HepG2 (cell line): ENCODE data around the gene PLK3. TPM values are rescaled to one million over a fixed set of nuclear protein-coding genes. Genes with fewer than 3 reads are reported as not detected.

ENCODE experiments used
- DMTF1 ChIP-seq: sonication (generic); formaldehyde crosslinking; IDR thresholded peaks from 2 replicates; pipeline ENCODE4 v1.4.0; 2020; ENCODE audit warnings: mild to moderate bottlenecking, missing genetic modification reagents
- DNMT3B ChIP-seq: conservative IDR thresholded peaks from 2 replicates; pipeline ENCODE4 v1.6.1; 2016; ENCODE audit warnings: missing biosample characterization, control low read depth
- GABPA ChIP-seq, 2 experiments: IDR thresholded peaks; 2 replicates each; pipeline ENCODE4 v1.6.1; 2011 to 2016; ENCODE audit warnings: low read depth in 2 of 2, low read length in 1 of 2, missing biosample characterization in 1 of 2, missing genetic modification characterization in 1 of 2
- GMEB2 ChIP-seq: IDR thresholded peaks from 2 replicates; pipeline ENCODE4 v1.6.1; 2016; ENCODE audit warnings: missing biosample characterization, missing genetic modification reagents, low read depth
- IRF1 ChIP-seq: sonication (generic); formaldehyde crosslinking; IDR thresholded peaks from 2 replicates; pipeline ENCODE4 v1.4.0; 2020; ENCODE audit warnings: low read depth, mild to moderate bottlenecking, missing genetic modification reagents
- MAF1 ChIP-seq: sonication (generic); formaldehyde crosslinking; IDR thresholded peaks from 2 replicates; pipeline ENCODE4 v1.5.0; 2020; ENCODE audit warnings: missing genetic modification reagents, borderline replicate concordance
- MIER2 ChIP-seq: IDR thresholded peaks from 2 replicates; pipeline ENCODE4 v1.6.1; 2016; ENCODE audit warnings: missing biosample characterization, missing genetic modification reagents
- NFKB2 ChIP-seq: sonication (generic); formaldehyde crosslinking; IDR thresholded peaks from 2 replicates; pipeline ENCODE4 v1.4.0; 2020; ENCODE audit warnings: missing genetic modification reagents, borderline replicate concordance
- PRPF4 ChIP-seq: fragments of 200-400 bp; formaldehyde crosslinking; IDR thresholded peaks from 2 replicates; pipeline ENCODE4 v1.6.1; 2016; ENCODE audit warnings: low read length, low read depth; ENCODE audit not compliant: poor library complexity, severe bottlenecking
- SAP130 ChIP-seq: IDR thresholded peaks from 2 replicates; pipeline ENCODE4 v1.6.1; 2016; ENCODE audit warnings: low read depth
- SSRP1 ChIP-seq: IDR thresholded peaks from 2 replicates; pipeline ENCODE4 v1.6.1; 2016; ENCODE audit warnings: control low read depth
- TSC22D2 ChIP-seq: sonication (generic); formaldehyde crosslinking; IDR thresholded peaks from 2 replicates; pipeline ENCODE4 v1.5.1; 2020; ENCODE audit warnings: missing genetic modification reagents, mild to moderate bottlenecking, borderline replicate concordance
- YY1 ChIP-seq: IDR thresholded peaks from 2 replicates; pipeline ENCODE4 v1.6.1; 2011; ENCODE audit warnings: low read length, low read depth, moderate library complexity, mild to moderate bottlenecking; ENCODE audit not compliant: insufficient read depth, insufficient replicate concordance
- ZFAT ChIP-seq: sonication (generic); formaldehyde crosslinking; conservative IDR thresholded peaks from 2 replicates; pipeline ENCODE4 v1.8.1; 2023; ENCODE audit warnings: missing genetic modification reagents, inconsistent platforms
- ZNF350 ChIP-seq: sonication (generic); formaldehyde crosslinking; IDR thresholded peaks from 2 replicates; pipeline ENCODE4 v1.4.0; 2020; ENCODE audit warnings: mild to moderate bottlenecking, low read depth, missing genetic modification reagents, borderline replicate concordance
- polyA plus RNA-seq, 8 experiments: library from polyadenylated mRNA; depleted of rRNA in 3 of 8; stranded (reverse) in 7 of 8; unstranded in 1 of 8; fragments of >200 nt; fragmentation: Illumina TruSeq in 4 of 8; extraction: Trizol in 4 of 8; gene quantifications; 2 replicates each; pipeline versions ENCODE4 v1.2.1 to v1.2.3, GENCODE V29; 2011 to 2016; ENCODE audit warnings: low read depth in 4 of 8, missing spikeins in 1 of 8, mixed read lengths in 1 of 8; ENCODE audit not compliant: insufficient read depth in 1 of 8
- total RNA-seq, 5 experiments: library from RNA; depleted of rRNA; stranded (reverse); fragments of >200 nt; fragmentation: Illumina TruSeq; extraction: Trizol; gene quantifications; 2 replicates each; pipeline ENCODE4 v1.2.3, GENCODE V29; 2016; ENCODE audit warnings: low read depth in 1 of 5
- TF ChIP-seq, protein P1 (sequence below): IDR thresholded peaks from 2 replicates; pipeline ENCODE4 v1.6.1; 2016
- TF ChIP-seq, protein P2 (sequence below): sonication (generic); formaldehyde crosslinking; IDR thresholded peaks from 2 replicates; pipeline ENCODE4 v1.4.0; 2020; ENCODE audit warnings: mild to moderate bottlenecking, missing genetic modification reagents

Gene PLK3
- total and polyA plus RNA-seq, 2 of the 13 experiments (the other 11 are each of a cell fraction or from before 2014, with no cell fraction given) = 9.8 to 16.9 TPM

DNA sequence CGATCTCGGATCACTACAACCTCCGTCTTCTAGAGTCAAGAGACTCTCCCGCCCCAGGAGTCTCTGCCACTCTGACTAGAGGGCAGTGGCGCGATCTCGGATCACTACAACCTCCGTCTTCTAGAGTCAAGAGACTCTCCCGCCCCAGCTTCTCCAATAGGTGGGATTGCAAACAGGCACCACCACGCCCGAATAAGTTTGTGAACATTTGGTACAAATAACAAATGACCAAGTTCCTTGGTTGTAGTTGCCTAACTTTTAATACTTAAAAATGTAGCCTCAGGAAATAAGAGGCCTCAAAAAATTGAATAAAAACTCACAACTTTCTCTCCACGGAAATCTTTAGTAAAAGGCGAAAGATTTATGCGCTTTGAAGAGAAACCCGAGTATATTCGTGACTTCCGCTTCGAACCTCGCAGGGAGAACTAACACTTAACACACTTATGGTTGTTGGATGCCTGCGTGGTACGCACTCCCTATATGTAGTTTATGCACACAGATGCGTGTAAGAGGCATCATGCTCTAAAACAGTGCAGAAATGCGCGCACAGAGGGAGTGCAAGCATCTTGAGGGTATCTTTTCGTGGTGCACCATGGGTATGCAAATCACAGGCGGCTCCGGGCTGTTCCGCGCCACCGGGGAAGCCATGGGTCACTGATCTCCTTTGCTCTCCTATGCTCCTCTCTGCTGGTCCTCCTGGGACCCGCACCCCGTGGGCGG, 19.6 kb downstream of the PLK3 start (continued):
- TF ChIP-seq, protein P1, sequence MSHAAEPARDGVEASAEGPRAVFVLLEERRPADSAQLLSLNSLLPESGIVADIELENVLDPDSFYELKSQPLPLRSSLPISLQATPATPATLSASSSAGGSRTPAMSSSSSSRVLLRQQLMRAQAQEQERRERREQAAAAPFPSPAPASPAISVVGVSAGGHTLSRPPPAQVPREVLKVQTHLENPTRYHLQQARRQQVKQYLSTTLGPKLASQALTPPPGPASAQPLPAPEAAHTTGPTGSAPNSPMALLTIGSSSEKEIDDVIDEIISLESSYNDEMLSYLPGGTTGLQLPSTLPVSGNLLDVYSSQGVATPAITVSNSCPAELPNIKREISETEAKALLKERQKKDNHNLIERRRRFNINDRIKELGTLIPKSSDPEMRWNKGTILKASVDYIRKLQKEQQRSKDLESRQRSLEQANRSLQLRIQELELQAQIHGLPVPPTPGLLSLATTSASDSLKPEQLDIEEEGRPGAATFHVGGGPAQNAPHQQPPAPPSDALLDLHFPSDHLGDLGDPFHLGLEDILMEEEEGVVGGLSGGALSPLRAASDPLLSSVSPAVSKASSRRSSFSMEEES (CRISPR knock-in tag) = peak; percentile 15; the same call in 1 of the 2 replicates
- peak; percentile 61 for TF ChIP-seq YY1
- TF ChIP-seq GMEB2 (CRISPR knock-in tag) = no peak
- TF ChIP-seq NFKB2 = no peak
- peak; percentile 56; the same call in 1 of the 2 replicates for TF ChIP-seq TSC22D2 (CRISPR knock-in tag)
- no peak for TF ChIP-seq MAF1 (CRISPR knock-in tag)
- peak; percentile 59 for TF ChIP-seq SAP130 (CRISPR knock-in tag)
- TF ChIP-seq MIER2 = peak; percentile 70
- no peak for TF ChIP-seq GABPA (IDR thresholded peaks at IDR 0.05; ENCODE audit: low read depth, low read length)
- TF ChIP-seq GABPA (CRISPR knock-in tag; IDR thresholded peaks at IDR 0.05; ENCODE audit: low read depth) = peak; percentile 71
- peak; percentile 88 for TF ChIP-seq ZNF350
- no peak for TF ChIP-seq ZFAT (CRISPR knock-in tag)
- peak; percentile 87; the same call in 1 of the 2 replicates for TF ChIP-seq DMTF1 (CRISPR knock-in tag)
- peak; percentile 97 for TF ChIP-seq SSRP1 (CRISPR knock-in tag)
- TF ChIP-seq PRPF4 = no peak
- TF ChIP-seq, protein P2, sequence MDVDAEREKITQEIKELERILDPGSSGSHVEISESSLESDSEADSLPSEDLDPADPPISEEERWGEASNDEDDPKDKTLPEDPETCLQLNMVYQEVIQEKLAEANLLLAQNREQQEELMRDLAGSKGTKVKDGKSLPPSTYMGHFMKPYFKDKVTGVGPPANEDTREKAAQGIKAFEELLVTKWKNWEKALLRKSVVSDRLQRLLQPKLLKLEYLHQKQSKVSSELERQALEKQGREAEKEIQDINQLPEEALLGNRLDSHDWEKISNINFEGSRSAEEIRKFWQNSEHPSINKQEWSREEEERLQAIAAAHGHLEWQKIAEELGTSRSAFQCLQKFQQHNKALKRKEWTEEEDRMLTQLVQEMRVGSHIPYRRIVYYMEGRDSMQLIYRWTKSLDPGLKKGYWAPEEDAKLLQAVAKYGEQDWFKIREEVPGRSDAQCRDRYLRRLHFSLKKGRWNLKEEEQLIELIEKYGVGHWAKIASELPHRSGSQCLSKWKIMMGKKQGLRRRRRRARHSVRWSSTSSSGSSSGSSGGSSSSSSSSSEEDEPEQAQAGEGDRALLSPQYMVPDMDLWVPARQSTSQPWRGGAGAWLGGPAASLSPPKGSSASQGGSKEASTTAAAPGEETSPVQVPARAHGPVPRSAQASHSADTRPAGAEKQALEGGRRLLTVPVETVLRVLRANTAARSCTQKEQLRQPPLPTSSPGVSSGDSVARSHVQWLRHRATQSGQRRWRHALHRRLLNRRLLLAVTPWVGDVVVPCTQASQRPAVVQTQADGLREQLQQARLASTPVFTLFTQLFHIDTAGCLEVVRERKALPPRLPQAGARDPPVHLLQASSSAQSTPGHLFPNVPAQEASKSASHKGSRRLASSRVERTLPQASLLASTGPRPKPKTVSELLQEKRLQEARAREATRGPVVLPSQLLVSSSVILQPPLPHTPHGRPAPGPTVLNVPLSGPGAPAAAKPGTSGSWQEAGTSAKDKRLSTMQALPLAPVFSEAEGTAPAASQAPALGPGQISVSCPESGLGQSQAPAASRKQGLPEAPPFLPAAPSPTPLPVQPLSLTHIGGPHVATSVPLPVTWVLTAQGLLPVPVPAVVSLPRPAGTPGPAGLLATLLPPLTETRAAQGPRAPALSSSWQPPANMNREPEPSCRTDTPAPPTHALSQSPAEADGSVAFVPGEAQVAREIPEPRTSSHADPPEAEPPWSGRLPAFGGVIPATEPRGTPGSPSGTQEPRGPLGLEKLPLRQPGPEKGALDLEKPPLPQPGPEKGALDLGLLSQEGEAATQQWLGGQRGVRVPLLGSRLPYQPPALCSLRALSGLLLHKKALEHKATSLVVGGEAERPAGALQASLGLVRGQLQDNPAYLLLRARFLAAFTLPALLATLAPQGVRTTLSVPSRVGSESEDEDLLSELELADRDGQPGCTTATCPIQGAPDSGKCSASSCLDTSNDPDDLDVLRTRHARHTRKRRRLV (CRISPR knock-in tag) = peak; percentile 100
- peak; percentile 8; the same call in 1 of the 2 replicates for TF ChIP-seq IRF1 (CRISPR knock-in tag)
- TF ChIP-seq DNMT3B (CRISPR knock-in tag) = 0 out of 2 replicates have a peak, but pooled peaks have one; percentile 33
